ENCODE data around the gene AGAP5.
"Not testable (repeated sequence)": the region's sequence is repeated elsewhere in the genome, so short reads cannot be mapped to it uniquely, and the experiment has no call there.

The AGAP5 gene

DNA sequence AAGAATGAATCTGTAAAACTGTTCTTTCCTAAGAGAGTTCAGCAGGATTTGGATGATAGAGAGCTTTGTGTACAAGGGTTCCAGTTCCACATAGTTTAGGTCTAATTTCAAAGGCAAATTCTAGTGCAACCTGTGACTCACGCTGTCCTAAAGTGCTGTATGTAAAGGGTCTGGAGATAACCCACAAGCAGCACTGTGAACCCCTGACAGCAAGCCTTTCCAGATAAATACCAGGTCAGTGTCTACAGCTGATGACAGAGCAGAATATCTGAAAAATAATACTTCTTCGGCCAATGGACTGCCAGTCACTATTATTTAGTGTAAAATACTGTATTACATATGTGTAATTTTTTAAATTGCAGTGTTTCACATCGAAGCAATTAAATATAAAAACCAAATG is 16.0 kb upstream of the AGAP5 start:
- DNase-seq = not testable (repeated sequence)

DNA sequence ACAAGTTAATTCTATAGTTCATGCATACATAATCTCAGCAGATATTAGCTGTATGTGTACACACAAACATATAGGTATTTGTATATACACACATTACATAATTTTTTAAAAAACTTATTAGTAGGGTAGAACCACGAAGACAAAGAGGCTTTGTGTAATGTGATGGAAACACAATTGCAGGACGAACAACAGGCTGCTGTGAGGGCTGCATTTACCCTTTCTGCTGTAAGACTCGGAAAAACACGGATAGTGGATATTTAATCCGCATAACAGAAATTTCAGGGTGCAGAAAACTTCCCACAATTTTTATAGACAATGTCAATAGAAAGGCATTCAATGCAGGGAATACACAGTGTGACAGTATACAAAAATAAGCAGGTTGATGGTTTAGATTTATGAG is 13.8 kb upstream of the AGAP5 start:
- DNase-seq = not testable (repeated sequence)

DNA sequence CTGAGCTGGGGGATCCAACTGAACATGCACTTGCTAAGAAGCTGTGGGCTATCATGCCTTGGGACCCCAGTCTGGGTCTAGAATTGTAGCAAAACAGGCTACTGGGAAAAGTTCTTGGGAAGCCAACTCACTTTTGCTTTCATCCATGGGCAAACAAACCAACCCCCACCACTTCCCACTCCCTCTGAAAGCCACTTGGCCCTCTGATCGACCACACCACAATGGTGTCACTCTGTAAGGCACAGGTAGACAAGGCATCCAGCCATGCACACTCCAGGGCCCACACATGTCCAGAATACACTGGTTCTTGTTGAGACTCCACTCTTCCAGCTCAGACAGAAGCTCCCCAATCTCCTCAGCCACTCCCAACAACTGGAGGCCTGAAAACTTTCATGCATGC is 10.2 kb upstream of the AGAP5 start:
- not testable (repeated sequence) for DNase-seq

DNA sequence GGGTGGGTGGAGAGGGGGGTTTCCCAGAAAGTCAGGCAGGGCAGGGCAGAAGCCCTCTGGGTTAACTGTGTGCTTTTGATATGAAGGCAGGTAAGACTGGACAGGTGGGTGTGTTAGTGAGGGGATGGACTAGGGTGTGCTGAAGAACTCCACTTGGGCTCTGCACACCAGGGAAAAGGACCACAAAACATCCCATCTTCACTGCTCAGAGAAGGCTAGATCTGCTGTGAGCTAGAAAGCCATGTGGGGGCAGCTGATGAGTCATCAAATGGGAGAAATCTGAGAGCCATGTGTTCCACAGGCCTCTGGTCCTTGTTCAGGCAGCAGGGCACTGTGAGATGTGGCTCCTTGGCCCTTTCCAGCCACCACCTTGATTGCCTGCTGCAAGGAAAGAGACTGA is 9.7 kb upstream of the AGAP5 start:
- not testable (repeated sequence) for DNase-seq

DNA sequence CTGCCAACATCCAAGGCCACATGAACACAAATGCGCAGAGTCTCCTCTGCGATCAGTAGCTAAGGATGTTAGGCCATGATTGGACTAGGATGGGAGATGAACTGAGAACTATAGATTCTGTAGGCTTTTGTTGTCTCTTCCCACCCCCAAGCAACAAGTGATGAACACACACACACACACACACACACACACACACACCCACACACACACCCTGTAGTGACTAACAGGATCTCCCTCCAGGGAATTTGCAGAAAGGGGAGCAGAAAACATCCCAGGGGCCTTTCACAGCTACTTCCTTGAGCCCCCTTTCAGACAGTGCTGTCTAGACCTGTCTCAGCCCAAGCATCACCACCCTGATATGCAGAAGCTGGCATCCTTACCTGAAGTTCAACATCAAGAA is 8.6 kb upstream of the AGAP5 start:
- not testable (repeated sequence) for DNase-seq

DNA sequence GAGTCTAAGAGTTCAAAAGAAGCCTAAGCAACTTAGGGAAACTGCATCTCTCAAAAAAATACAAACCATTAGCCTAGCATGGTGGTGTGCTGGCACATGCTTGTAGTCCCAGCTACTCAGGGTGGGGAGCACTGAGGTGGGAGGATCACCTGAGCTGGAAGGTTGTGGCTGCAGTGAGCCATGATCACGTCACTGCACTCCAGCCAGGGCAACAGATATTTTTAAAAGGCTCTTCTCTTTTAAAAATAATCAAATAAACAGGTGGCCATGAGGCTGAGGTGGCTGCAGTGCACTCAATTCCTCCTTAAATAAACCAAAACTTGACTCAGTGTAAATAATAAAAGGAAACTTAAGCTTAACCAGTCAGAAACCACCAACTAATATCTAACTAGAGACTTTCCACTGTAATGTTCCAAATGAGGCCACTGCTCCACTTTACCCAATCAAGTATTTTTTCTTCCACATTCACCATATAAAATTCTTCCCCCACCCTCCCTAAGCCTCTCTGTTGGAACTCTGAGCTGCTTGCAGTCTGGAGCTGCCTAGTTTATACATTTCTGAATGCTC is 7.7 kb upstream of the AGAP5 start:
- DNase-seq = not testable (repeated sequence)

DNA sequence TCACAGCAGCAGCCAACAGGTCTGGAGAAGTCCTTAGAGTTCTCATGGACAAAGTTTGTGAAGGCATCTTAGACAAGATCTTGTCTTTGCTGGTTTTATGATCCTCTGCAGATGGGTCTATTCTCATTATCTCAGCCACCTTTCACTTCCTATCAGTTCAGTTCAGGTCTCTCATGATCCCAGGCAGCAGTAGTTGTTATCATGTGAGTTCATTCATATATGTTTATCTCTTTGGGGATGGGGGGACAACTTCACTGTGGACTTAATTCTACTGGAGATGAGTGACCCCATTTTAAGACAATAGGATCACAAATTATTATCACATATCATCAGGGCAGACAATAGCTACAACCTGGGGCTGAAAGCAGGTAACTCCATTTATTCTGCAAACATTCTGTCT is 6.0 kb upstream of the AGAP5 start:
- DNase-seq = not testable (repeated sequence)

DNA sequence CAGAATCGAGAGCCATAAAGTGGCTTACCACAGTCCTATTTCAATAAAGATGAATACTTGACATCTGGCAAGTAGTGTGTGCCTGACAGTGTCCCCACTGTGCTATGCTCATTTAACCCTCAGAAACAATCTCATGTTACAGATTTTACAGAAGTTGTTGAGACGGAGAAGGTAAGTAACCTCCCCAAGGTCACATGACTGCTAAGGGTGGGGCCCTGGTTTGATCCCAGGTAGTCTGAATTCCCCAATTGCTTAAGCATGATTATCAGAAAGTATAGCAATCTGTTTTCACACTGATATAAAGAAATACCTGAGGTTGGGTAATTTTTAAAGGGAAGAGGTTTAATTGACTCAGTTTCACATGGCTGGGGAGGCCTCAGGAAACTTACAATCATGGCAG is 910 bp upstream of the AGAP5 start:
- not testable (repeated sequence) for DNase-seq

DNA sequence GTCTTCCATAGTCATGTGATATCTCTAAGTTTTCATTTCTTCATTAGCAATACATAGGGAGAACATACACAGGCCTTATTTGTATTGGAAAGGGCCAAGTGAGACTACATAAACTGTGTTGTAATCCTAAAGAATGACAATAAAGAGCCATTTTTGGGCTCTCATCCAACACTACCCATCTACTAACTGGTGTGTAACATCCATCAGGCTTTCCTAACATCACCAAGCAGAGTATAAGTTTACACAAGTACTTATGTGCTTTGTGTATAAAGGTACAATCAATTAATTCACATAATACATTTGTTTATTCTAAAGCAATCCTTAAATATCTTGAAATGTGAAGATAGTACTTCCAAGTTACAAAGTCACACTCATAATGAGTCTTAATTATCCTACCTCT is 2.6 kb downstream of the AGAP5 start:
- not testable (repeated sequence) for DNase-seq

DNA sequence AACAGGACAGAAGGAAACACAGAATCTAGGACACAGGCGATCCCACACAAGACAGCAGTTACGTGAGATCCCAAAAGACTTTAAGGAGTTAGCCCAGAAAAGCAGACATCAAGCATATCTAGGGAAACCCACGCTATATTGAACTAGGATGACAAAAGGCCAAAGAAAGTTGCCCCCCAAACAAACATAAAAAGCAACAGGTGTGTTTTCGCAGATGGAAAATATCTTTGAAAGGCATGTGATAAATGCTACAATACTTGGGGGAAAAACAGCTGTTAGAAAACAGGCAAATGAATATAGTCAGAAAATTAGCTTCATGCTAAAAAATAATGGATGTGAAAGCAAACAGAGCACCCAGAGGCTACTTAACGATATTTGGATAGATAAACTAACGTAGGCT is 7.2 kb downstream of the AGAP5 start:
- DNase-seq = not testable (repeated sequence)

DNA sequence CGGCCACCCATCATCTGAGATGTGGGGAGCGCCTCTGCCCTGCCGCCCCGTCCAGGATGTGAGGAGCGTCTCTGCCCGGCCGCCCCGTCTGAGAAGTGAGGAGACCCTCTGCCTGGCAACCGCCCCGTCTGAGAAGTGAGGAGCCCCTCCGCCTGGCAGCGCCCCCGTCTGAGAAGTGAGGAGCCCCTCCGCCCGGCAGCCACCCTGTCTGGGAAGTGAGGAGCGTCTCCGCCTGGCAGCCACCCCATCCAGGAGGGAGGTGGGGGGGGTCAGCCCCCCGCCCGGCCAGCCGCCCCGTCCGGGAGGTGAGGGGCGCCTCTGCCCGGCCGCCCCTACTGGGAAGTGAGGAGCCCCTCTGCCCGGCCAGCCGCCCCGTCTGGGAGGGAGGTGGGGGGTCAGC is 8.3 kb downstream of the AGAP5 start:
- not testable (repeated sequence) for DNase-seq

DNA sequence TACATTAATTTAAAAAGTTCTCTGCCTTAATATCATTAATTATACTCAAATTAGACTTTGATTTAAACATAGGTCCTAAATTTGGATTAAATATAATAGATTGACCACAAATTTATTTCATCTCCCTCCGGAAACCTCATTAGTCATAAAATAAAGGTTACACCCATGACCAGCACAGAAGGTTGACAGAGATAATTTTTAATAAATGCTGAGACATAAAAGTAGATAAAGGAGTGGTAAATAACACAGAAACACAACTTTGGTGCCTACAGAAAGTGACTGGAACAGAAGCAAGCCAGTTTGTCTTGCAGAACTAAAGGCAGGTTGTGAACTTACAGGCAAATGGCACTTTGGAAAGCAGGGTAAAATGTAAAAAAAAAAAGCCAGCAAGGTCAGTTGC is 10.3 kb downstream of the AGAP5 start:
- DNase-seq = not testable (repeated sequence)

DNA sequence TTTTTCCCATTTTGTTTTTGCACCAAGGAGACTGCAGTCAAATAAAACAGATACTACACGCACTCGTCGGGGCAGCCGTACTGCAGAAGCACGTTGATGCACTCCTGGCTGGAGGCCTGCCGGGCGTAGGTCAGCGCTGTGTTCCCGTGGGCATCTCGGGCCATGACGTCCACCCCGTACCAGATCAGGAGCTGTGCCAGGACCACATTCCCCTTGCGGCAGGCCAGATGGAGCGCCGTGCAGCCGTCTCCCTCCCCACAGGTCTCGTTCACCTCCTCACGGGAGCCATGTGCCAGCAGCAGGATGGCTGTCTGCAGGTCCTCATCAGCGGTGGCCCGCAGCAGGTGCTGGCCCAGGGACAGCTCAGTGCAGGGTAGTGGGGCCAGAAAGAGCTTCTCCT is 23.4 kb downstream of the AGAP5 start:
- not testable (repeated sequence) for DNase-seq

DNA sequence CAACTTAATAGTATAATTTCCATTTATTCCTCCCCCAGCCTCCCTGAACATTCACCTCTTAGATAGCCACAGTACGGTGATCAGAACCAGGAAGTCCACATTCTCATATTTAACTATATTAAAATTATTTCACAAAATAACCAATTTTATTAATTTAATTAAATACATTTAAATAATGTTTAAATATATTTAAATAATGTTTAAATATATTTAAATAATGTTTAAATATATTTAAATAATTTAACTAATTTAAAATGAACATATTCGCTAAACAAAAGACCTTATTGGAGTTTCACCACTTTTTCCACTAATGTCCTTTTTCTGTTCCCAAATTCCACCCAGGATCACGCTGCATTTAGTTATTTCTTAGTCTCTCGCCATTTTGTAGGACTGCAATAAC is 29.5 kb downstream of the AGAP5 start:
- not testable (repeated sequence) for DNase-seq

DNA sequence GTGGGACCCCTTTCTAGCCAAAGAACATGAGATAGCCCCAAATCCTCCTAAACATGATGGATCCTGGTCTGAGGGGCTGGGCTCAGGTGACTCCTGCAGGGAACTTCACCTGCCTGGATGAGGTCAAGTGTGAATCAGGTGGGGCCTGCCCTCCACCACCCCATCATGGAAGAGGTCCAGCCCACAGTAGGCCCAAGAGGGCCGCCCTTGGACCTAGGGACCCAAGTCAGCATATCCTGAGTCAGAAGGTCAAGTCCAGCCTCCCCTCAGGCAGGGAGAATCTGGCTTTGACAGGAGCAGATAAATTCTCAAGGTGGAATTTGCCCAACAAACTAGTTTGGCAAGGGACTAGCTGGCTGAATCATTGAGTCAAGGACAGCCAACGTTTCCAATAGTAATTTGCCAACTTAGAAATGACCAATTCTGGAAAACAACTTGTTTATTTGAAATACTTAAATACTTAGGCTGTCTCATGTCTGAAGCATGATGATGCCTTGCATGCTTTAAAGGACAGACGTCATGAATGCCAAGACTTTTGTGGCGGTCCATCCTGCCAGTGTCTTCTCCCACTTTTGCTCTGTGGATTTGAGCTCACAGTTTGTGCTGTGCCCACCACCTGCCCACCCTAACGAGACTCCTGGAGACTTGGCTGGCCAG is 31.6 kb downstream of the AGAP5 start:
- DNase-seq = not testable (repeated sequence)

DNA sequence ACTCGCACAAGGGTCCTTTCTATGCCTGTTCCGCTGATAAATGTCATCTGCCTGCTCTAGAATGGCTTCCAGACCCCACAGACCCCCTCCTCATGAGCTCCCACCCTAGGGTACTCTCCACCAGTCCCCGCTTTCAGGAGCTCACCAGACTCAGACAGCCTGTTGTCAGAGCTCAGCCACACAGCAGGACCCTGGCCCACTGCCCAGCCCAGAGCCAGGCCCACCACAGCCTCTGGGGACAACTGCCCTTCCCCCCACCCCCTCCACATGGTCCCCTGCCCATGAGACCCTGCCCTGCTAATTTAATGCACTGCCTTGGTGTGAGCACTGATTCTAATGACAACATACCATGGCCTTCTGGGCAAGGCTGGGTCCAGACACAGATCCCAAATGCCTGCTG is 32.3 kb downstream of the AGAP5 start:
- DNase-seq = not testable (repeated sequence)

DNA sequence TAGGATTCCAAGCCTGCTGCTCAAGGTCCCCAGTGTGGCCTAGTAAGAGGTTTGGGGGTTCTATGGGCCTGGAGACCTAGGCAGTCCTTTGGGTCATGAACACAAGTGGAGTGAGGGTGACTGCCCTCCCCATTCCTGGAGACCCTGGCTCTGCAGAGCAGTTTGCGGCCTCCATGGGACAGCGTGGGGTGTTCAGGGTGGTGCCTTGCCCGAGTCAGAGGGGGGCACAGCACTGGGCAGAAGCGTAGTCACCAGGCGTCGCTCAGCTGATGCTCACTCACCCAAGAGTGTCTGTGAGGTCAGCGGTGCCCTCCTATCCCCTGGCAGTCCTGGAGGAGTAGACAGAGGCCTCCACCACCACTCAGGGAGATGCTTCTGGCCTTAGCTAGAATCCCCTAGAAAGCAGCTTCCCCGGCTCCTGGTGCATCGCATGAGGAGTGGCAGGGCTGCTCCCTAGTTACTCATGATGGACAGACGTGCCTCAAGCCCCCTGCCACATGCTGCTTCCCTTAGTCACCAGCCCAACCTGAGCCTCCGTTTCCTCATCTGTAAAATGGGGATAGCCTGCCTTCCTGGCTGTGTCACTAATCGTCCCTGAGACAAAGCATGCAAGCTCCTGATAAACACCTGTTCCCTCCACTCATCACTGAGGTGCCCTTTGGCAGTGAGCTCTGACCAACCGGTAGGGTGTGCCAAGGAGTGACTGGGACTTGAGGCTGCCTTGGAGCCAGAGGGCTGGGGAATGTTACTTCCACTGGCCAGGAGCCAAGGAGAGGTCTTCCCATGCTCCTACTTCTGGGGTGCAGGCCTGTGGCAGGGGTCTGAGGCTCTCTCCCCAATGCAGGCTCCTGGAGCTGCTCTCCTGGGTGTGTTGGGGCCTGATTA is 33.5 kb downstream of the AGAP5 start:
- not testable (repeated sequence) for DNase-seq

DNA sequence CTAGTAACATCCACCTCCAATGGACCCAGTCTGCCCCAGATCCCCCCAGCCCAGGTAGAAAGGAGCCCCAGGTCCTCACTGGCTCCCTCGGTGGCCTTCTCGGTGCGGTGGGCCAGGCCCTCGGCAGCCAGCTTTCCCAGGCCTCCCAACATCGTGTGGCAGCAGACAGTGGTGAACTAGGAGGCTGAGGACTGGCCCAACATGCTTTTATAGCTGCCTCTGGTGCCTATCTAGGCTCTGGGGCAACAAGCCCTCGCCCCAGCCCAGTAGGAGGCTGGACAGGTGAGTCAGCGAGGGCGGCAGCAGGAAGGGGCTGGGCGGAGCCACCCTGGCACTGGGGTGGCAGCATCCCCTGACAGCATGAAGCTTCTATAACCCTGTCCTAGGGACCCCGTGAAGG is 34.3 kb downstream of the AGAP5 start:
- not testable (repeated sequence) for DNase-seq

DNA sequence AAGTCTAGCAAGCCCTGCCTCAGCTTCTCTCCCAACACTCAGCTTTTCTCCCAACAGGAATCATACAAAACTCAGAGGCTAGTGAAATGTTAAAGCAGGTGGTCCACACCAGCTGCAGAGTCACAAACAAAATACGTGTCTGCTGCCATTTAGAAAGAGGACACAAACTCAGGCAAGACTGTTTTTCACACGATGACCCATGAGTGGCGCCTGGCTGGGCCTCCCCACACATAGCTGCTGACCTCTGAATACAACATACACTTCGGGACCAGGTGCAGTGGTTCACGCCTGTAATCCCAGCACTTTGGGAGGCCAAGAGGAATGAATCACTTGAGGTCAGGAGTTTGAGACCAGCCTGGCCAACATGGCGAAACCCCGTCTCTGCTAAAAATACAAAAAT is 35.2 kb downstream of the AGAP5 start:
- not testable (repeated sequence) for DNase-seq

DNA sequence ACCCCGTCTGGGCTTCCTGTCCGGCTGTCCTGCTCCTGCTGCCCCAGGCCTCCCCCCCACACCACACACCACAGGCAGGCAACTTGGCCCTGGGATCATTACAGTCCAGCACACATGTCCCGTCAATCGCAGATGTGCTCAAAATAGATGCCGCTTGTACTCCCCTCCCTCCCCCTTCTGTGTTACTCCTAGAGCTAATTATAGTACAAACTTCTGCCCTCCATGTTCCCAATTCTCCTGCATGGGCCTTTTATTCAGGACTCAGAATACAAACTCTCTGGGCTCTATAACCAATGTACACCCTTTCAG is 42.0 kb downstream of the AGAP5 start, which contains the start of gene SYNPO2L:
SYNPO2L (minus strand) TSS at position 40 of the 309 bp plus-strand sequence. CDS start 107 bp downstream, outside the sequence.
- DNase-seq = no peak

DNA sequence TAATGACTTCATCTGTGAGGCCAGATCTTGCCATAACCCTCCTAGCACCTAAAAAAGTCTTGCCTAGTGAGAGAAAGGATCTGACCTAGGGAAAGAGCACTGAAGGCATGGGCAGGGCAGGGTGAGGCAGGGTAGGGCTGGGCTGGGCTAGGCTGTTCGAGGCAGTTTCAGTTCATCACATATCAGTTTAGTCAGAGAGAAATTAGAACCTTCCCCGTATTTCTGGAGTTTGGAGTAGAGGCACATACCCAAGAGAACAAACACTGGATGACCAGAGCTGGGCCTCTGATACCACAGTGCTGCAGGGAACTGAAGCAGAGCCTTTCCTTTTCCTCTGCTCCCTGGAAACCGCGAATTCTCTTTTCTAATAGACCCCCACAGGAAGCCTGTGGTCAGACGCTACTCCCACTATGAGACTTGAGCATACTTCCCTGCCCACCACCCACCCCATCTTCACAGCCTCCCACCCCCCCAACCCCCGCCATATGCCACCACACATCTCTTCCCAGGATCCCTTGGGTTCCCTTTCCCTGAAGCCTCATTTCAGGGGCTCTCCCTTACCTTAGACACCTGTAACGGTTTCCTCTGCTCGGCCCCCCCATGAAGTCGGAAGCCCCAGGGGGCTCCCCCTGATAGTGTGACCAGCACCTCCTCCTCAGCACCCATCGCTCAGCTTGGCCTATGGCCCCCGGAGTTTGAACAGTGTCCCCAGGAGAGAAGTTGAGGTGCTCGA is 42.5 kb downstream of the AGAP5 start:
- no peak for DNase-seq

DNA sequence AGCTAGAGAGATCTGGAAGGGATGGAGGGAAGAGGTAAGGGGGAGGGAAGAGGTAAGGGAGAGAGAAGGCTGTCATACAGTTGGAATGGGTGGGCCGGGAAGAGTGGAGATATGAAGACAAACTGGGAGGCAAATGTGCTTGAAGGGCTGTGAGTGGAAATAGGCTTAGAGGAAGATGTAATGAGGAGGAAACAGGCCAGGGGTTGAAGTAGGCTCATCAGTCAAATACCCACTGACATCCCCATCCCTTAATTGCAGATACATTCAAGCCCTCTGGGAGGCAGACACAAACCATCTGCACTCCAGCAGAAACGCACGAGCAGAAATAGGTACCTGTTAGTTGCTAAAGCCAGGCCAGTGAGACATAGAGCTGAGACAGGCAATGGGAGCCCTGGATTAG is 44.2 kb downstream of the AGAP5 start:
- no peak for DNase-seq

DNA sequence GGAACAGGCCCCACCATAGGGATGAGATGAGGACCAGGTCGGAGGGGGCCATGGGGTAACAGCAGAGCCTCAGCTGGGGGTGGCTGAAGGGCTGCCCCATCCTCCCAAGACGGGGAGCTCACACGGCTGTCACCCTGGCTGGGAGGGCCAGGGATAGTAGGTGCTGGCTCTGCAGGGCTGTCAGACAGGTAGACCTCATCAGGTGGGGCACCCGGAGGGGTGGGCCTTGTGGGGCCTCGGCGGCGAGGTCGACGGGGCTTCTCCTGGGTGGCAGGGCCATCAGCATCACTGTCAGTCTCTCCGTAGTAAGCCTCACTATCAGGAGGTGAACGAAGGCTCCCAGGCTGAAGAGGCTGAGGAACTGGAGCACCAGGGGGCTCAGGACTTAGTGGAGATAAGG is 44.7 kb downstream of the AGAP5 start:
- no peak for DNase-seq

All from activated CD8-positive, alpha-beta memory T cell treated with anti-CD3 and anti-CD28 coated beads for 24 hours (primary cell).